Measurements from ENCODE around the gene TREH. TPM values are rescaled to one million over a fixed set of nuclear protein-coding genes. Genes with fewer than 3 reads are reported as not detected.
"Not testable (repeated sequence)": the region's sequence is repeated elsewhere in the genome, so short reads cannot be mapped to it uniquely, and the experiment has no call there.

The TREH gene
- total RNA-seq, 1 experiment from 2014 or later, result 0.05 TPM

GRCh38 chr11:118714816-118715215 is 35.4 kb upstream of the TREH start:
- POLR2A ChIA-PET, result no interaction called here
- no TSS peak for BruUV-seq (replicated peaks)
- CTCF ChIA-PET, result no interaction called here
- in situ Hi-C loops (cut with HindIII; ENCODE audit: low pct_unique_long_range_greater_than_20kb, low sequenced_read_pairs), result no loop called here
- intact Hi-C loops (cut with micrococcal nuclease; ENCODE audit: unreplicated experiment), result no loop called here
- H3K4me3 ChIP-seq (ENCODE audit: low read depth in 2 of 2, low read length in 2 of 2), result no peak overlapping the region
- DNase-seq (ENCODE audit: low read depth, low spot score) (no peak), ATAC-seq (no peak)
- H3K4me1 ChIP-seq (ENCODE audit: control insufficient read depth, insufficient read depth, low read length), result no peaks in the 10 kb centered on the region
- TF ChIP-seq REST (IDR thresholded peaks at IDR 0.05; ENCODE audit: insufficient read depth in 1 of 2, low read depth in 2 of 2, low read length in 1 of 2), result no peak
- TF ChIP-seq CTCF (IDR thresholded peaks at IDR 0.05), result no peak
- TF ChIP-seq TCF7L2 (IDR thresholded peaks at IDR 0.05; ENCODE audit: low read depth, low read length), result no peak
- TF ChIP-seq POLR2AphosphoS5 (IDR thresholded peaks at IDR 0.05; ENCODE audit: low read depth, low read length), result no peak
- TF ChIP-seq SIN3A (IDR thresholded peaks at IDR 0.05; ENCODE audit: borderline replicate concordance, insufficient read depth, low read depth, low read length), result no peak
- no peak overlapping the region for H3K27ac ChIP-seq (ENCODE audit: low read length)
- no peaks in the 10 kb centered on the region for H3K9me3 ChIP-seq (ENCODE audit: control insufficient read depth, insufficient read depth, low read depth, low read length)
- no peaks in the 10 kb centered on the region for H3K36me3 ChIP-seq (ENCODE audit: control insufficient read depth, insufficient read depth, low read length)
- no peaks in the 10 kb centered on the region for H3K27me3 ChIP-seq (ENCODE audit: control insufficient read depth, insufficient read depth, low read length)

DNA sequence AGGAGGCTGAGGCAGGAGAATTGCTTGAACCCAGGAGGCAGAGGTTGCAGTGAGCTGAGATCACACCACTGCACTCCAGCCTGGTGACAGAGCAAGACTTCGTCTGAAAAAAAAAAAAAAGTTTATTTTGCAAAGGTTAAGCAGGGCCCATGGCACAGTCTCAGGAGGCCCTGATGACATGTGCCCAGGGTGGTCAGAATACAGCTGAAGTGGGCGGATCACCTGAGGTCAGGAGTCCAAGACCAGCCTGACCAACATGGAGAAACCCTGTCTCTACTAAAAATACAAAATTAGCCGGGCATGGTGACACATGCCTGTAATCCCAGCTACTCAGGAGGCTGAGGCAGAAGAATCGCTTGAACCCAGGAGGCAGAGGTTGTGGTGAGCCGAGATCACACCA is 35.0 kb upstream of the TREH start:
- H3K27me3 ChIP-seq (ENCODE audit: control insufficient read depth, insufficient read depth, low read length); H3K4me1 ChIP-seq (ENCODE audit: control insufficient read depth, insufficient read depth, low read length); DNase-seq (ENCODE audit: low read depth, low spot score); BruUV-seq (replicated peaks); H3K4me3 ChIP-seq (ENCODE audit: low read depth in 2 of 2, low read length in 2 of 2); H3K9me3 ChIP-seq (ENCODE audit: control insufficient read depth, insufficient read depth, low read depth, low read length); ATAC-seq; in situ Hi-C loops (cut with HindIII; ENCODE audit: low pct_unique_long_range_greater_than_20kb, low sequenced_read_pairs); POLR2A ChIA-PET; CTCF ChIA-PET; intact Hi-C loops (cut with micrococcal nuclease; ENCODE audit: unreplicated experiment); H3K36me3 ChIP-seq (ENCODE audit: control insufficient read depth, insufficient read depth, low read length); H3K27ac ChIP-seq (ENCODE audit: low read length): not testable (repeated sequence)

DNA sequence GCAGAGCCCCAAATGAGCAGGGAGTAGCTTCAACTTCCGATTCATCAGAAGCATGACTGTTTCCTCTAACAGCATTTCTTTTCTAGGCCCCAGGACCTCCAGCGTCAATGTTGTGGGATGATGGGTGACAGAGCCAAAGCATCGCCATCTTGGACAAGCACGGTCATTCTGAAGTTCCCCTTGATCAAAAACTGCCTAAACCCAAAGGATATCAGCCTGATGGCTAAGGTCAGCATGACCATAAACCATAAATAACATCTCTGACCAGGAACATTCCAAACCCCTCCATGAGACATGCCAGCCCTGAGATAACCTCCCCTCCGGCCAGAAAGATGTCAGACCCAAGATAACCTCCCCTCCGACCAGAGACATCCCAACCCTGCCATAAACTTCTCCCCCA is 28.8 kb upstream of the TREH start:
- Histone ChIP-seq H3K36me3 (ENCODE audit: control insufficient read depth, insufficient read depth, low read length) (no peaks in the 10 kb centered on the region), H3K27me3 (ENCODE audit: control insufficient read depth, insufficient read depth, low read length) (no peaks in the 10 kb centered on the region), H3K4me3 (ENCODE audit: low read depth in 2 of 2, low read length in 2 of 2) (no peak overlapping the region), H3K4me1 (ENCODE audit: control insufficient read depth, insufficient read depth, low read length) (no peaks in the 10 kb centered on the region), H3K9me3 (ENCODE audit: control insufficient read depth, insufficient read depth, low read depth, low read length) (no peaks in the 10 kb centered on the region), H3K27ac (ENCODE audit: low read length) (no peak overlapping the region)
- POLR2A ChIA-PET, result no interaction called here
- CTCF ChIA-PET, result interaction anchor here (1.0 kb wide), 1 partner anchor 19 kb away, joined by 5 read pairs; no protein-coding TSS in a partner anchor
- ATAC-seq, result no peak
- intact Hi-C loops (cut with micrococcal nuclease; ENCODE audit: unreplicated experiment) (no loop called here), in situ Hi-C loops (cut with HindIII; ENCODE audit: low pct_unique_long_range_greater_than_20kb, low sequenced_read_pairs) (no loop called here)
- DNase-seq (ENCODE audit: low read depth, low spot score), result no peak
- BruUV-seq (replicated peaks), result no TSS peak
- TF ChIP-seq SIN3A (IDR thresholded peaks at IDR 0.05; ENCODE audit: borderline replicate concordance, insufficient read depth, low read depth, low read length), result no peak
- TF ChIP-seq CTCF (IDR thresholded peaks at IDR 0.05), result no peak
- no peak for TF ChIP-seq REST (IDR thresholded peaks at IDR 0.05; ENCODE audit: insufficient read depth in 1 of 2, low read depth in 2 of 2, low read length in 1 of 2)
- TF ChIP-seq TCF7L2 (IDR thresholded peaks at IDR 0.05; ENCODE audit: low read depth, low read length), result no peak
